GM19463 (cell line): ENCODE data around the gene C1orf53.

Source experiments
- ATAC-seq: cut with Tn5 transposase; IDR thresholded peaks from one replicate; pipeline ENCODE4 v1.9.1; 2021; ENCODE audit warnings: mild to moderate bottlenecking, moderate library complexity; ENCODE audit not compliant: unreplicated experiment

The C1orf53 gene

GRCh38 chr1:197907846-197908616 is 5.6 kb downstream of the C1orf53 start:
- ATAC-seq, result no peak

GRCh38 chr1:197908716-197909220 is 6.3 kb downstream of the C1orf53 start:
- ATAC-seq, result no peak

GRCh38 chr1:197909384-197909783 is 7.0 kb downstream of the C1orf53 start:
- ATAC-seq, result no peak

GRCh38 chr1:197910120-197910991 is 7.9 kb downstream of the C1orf53 start:
- no peak for ATAC-seq

- no peak for ATAC-seq
These were observed 8.9 kb downstream of the C1orf53 start for GRCh38 chr1:197911111-197911856.

- no peak for ATAC-seq
These were observed 9.6 kb downstream of the C1orf53 start for GRCh38 chr1:197911857-197912696.

GRCh38 chr1:197912739-197913494 is 10.5 kb downstream of the C1orf53 start:
- ATAC-seq, result no peak

- ATAC-seq, result no peak
These were observed 11.3 kb downstream of the C1orf53 start for GRCh38 chr1:197913495-197914276.

- ATAC-seq, result no peak
These were observed 12.1 kb downstream of the C1orf53 start for GRCh38 chr1:197914510-197914909.

- ATAC-seq, result no peak
These were observed 12.9 kb downstream of the C1orf53 start for GRCh38 chr1:197915260-197915861.

- no peak for ATAC-seq
These were observed 13.6 kb downstream of the C1orf53 start for GRCh38 chr1:197915862-197916499.

GRCh38 chr1:197916500-197916983 is 14.1 kb downstream of the C1orf53 start:
- ATAC-seq, result no peak

- ATAC-seq, result no peak
These were observed 15.6 kb downstream of the C1orf53 start for GRCh38 chr1:197917805-197918651.

- no peak for ATAC-seq
These were observed 16.4 kb downstream of the C1orf53 start for GRCh38 chr1:197918807-197919345.

- no peak for ATAC-seq
These were observed 17.1 kb downstream of the C1orf53 start for GRCh38 chr1:197919346-197920066.

- ATAC-seq, result no peak
These were observed 17.6 kb downstream of the C1orf53 start for GRCh38 chr1:197920067-197920396.
